WTC11 (cell line): ENCODE measurements around the gene LYPD1. TPM values are rescaled to one million over a fixed set of nuclear protein-coding genes. Genes with fewer than 3 reads are reported as not detected.

Source experiments
- ATAC-seq: fragments of 200-7000 bp; cut with Tn5 transposase; 2 replicates; pipeline ENCODE4 v1.10.0; 2021; ENCODE audit warnings: mild to moderate bottlenecking, moderate library complexity
- CTCF ChIA-PET: fragments of 300-600 bp; sonication (Branson Sonifier 250); formaldehyde crosslinking; loops from one replicate; lab custom pipeline; 2021; ENCODE audit warnings: antibody characterized with exemption; lab: Charles Lee
- POLR2A ChIA-PET: fragments of 350-600 bp; sonication (Branson Sonifier 250); formaldehyde crosslinking; loops from one replicate; lab custom pipeline; 2021; ENCODE audit warnings: antibody characterized with exemption; lab: Charles Lee
- DNase-seq: peaks from one replicate; pipeline ENCODE4 v3.0.0; 2021; ENCODE audit warnings: low spot score
- H3K27ac Mint-ChIP-seq: 2 replicates; pipeline ENCODE4 v1.8.0; 2021; ENCODE audit warnings: mixed read lengths
- H3K27me3 Mint-ChIP-seq: 2 replicates; pipeline ENCODE4 v1.8.0; 2021; ENCODE audit warnings: low read depth, mild to moderate bottlenecking, moderate library complexity, mixed read lengths
- H3K36me3 Mint-ChIP-seq: 2 replicates; pipeline ENCODE4 v1.8.0; 2021; ENCODE audit warnings: mixed read lengths
- H3K4me1 Mint-ChIP-seq: 2 replicates; pipeline ENCODE4 v1.8.0; 2022; ENCODE audit warnings: mixed read lengths
- H3K4me3 Mint-ChIP-seq: 2 replicates; pipeline ENCODE4 v1.8.0; 2021; ENCODE audit warnings: mild to moderate bottlenecking, moderate library complexity, mixed read lengths
- H3K9me3 Mint-ChIP-seq: 2 replicates; pipeline ENCODE4 v1.8.0; 2021; ENCODE audit warnings: mixed read lengths
- ATF1 ChIP-seq: sonication (generic); formaldehyde crosslinking; IDR thresholded peaks from 2 replicates; pipeline ENCODE4 v1.8.1; 2023; ENCODE audit warnings: mild to moderate bottlenecking, moderate library complexity, missing genetic modification reagents
- CTCF ChIP-seq: fragments of 200-600 bp; IDR thresholded peaks from 2 replicates; pipeline ENCODE4 v1.8.0; 2022; ENCODE audit warnings: antibody characterized with exemption
- FOXP1 ChIP-seq: sonication (generic); formaldehyde crosslinking; IDR thresholded peaks from 2 replicates; pipeline ENCODE4 v1.8.0; 2022; ENCODE audit warnings: missing genetic modification reagents, mild to moderate bottlenecking, moderate library complexity, borderline replicate concordance
- GABPB1 ChIP-seq: sonication (generic); formaldehyde crosslinking; IDR thresholded peaks from 2 replicates; pipeline ENCODE4 v1.8.1; 2023; ENCODE audit warnings: mild to moderate bottlenecking, missing genetic modification reagents
- GRHL2 ChIP-seq: fragments of 250-450 bp; sonication (Bioruptor Pico); IDR thresholded peaks from 2 replicates; pipeline ENCODE4 v1.8.0; 2022; ENCODE audit warnings: mild to moderate bottlenecking, moderate library complexity; ENCODE audit not compliant: insufficient replicate concordance, severe bottlenecking
- IRF2 ChIP-seq: sonication (generic); formaldehyde crosslinking; IDR thresholded peaks from 2 replicates; pipeline ENCODE4 v1.8.0; 2022; ENCODE audit warnings: low read depth, missing genetic modification reagents, borderline replicate concordance
- KAT7 ChIP-seq: sonication (generic); formaldehyde crosslinking; IDR thresholded peaks from 2 replicates; pipeline ENCODE4 v1.8.1; 2023; ENCODE audit warnings: missing genetic modification reagents, mild to moderate bottlenecking, borderline replicate concordance
- PRRX2 ChIP-seq: fragments of 250-450 bp; sonication (Bioruptor Pico); IDR thresholded peaks from 2 replicates; pipeline ENCODE4 v1.8.0; 2021; ENCODE audit warnings: mild to moderate bottlenecking
- RELA ChIP-seq: sonication (generic); formaldehyde crosslinking; IDR thresholded peaks from 2 replicates; pipeline ENCODE4 v1.8.1; 2022; ENCODE audit warnings: missing genetic modification reagents, mild to moderate bottlenecking, borderline replicate concordance
- RORB ChIP-seq: fragments of 250-450 bp; sonication (Bioruptor Pico); IDR thresholded peaks from 2 replicates; pipeline ENCODE4 v1.9.0; 2021; ENCODE audit warnings: mild to moderate bottlenecking
- SMAD3 ChIP-seq: sonication (generic); formaldehyde crosslinking; IDR thresholded peaks from 2 replicates; pipeline ENCODE4 v1.8.0; 2022; ENCODE audit warnings: missing genetic modification reagents, mild to moderate bottlenecking, borderline replicate concordance
- SMAD4 ChIP-seq: sonication (generic); formaldehyde crosslinking; IDR thresholded peaks from 2 replicates; pipeline ENCODE4 v1.8.0; 2022; ENCODE audit warnings: mild to moderate bottlenecking, missing genetic modification reagents
- TCF7 ChIP-seq: sonication (generic); formaldehyde crosslinking; IDR thresholded peaks from 2 replicates; pipeline ENCODE4 v1.8.0; 2022; ENCODE audit warnings: mild to moderate bottlenecking, low read depth, missing genetic modification reagents, moderate library complexity
- USF1 ChIP-seq: sonication (generic); formaldehyde crosslinking; IDR thresholded peaks from 2 replicates; pipeline ENCODE4 v1.8.0; 2022; ENCODE audit warnings: mild to moderate bottlenecking, missing genetic modification reagents
- ZNF138 ChIP-seq: sonication (generic); formaldehyde crosslinking; conservative IDR thresholded peaks from 2 replicates; pipeline ENCODE4 v1.8.1; 2022; ENCODE audit warnings: mild to moderate bottlenecking, moderate library complexity, missing genetic modification reagents
- ZNF232 ChIP-seq: sonication (generic); formaldehyde crosslinking; IDR thresholded peaks from 2 replicates; pipeline ENCODE4 v1.8.0; 2022; ENCODE audit warnings: mild to moderate bottlenecking, missing genetic modification reagents
- ZNF263 ChIP-seq: sonication (generic); formaldehyde crosslinking; IDR thresholded peaks from 2 replicates; pipeline ENCODE4 v1.8.1; 2022; ENCODE audit warnings: low read depth, mild to moderate bottlenecking, moderate library complexity, missing genetic modification reagents
- ZNF423 ChIP-seq: fragments of 250-450 bp; sonication (Bioruptor Pico); IDR thresholded peaks from 2 replicates; pipeline ENCODE4 v2.1.2; 2022; ENCODE audit warnings: mild to moderate bottlenecking, moderate library complexity
- ZNF671 ChIP-seq: fragments of 250-450 bp; sonication (Bioruptor Pico); IDR thresholded peaks from 2 replicates; pipeline ENCODE4 v1.8.0; 2021; ENCODE audit warnings: mild to moderate bottlenecking
- total RNA-seq: library from RNA; stranded (reverse); gene quantifications from 3 replicates; pipeline ENCODE4 v1.2.3, GENCODE V29; 2021
- TF ChIP-seq, protein P1 (sequence below): sonication (generic); formaldehyde crosslinking; IDR thresholded peaks from 2 replicates; pipeline ENCODE4 v1.8.1; 2023; ENCODE audit warnings: mild to moderate bottlenecking, missing genetic modification reagents, borderline replicate concordance
- TF ChIP-seq, protein P2 (sequence below): sonication (generic); formaldehyde crosslinking; IDR thresholded peaks from 2 replicates; pipeline ENCODE4 v1.8.1; 2022; ENCODE audit warnings: mild to moderate bottlenecking, moderate library complexity, missing genetic modification reagents
- TF ChIP-seq, protein P3 (sequence below): fragments of 250-450 bp; sonication (Bioruptor Pico); IDR thresholded peaks from 2 replicates; pipeline ENCODE4 v2.1.2; 2022; ENCODE audit warnings: mild to moderate bottlenecking, moderate library complexity
- TF ChIP-seq, protein P4 (sequence below): sonication (generic); formaldehyde crosslinking; IDR thresholded peaks from 2 replicates; pipeline ENCODE4 v1.8.0; 2022; ENCODE audit warnings: mild to moderate bottlenecking, missing genetic modification reagents

LYPD1 gene
- total RNA-seq, 1 experiment from 2014 or later = 2.8 TPM

DNA sequence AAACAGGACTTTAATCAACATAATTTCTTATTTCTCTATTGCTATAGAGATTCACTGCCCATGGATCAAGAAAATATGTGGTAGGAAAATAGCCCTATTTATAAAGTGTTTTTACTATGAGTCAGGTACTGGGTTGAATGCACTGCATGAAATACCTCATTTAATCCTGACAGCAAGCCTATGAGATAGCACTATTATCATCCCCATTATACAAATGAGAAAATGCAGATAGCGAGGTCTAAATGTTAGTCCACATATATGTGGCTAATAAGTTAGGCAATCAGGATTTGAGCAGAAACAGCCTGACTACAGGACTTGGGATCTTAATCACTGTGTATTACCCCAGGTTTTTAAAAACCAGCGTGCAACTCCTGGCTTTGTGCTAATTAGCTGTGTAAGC is 8.5 kb upstream of the LYPD1 start:
- POLR2A ChIA-PET = no interaction called here
- CTCF ChIA-PET = interaction anchor here (1.1 kb wide), 1 partner anchor 233 kb away, joined by 3 read pairs; no protein-coding TSS in a partner anchor
- no peaks in the 10 kb centered on the region for H3K4me1 Mint-ChIP-seq
- H3K4me3 Mint-ChIP-seq = no peak overlapping the region
- peaks cover 66% of the 10 kb centered on the region for H3K27me3 Mint-ChIP-seq
- H3K36me3 Mint-ChIP-seq = no peaks in the 10 kb centered on the region
- no peak overlapping the region for H3K27ac Mint-ChIP-seq
- no peak for ATAC-seq
- no peak for DNase-seq
- no peaks in the 10 kb centered on the region for H3K9me3 Mint-ChIP-seq
- TF ChIP-seq RORB (CRISPR knock-in tag) = no peak

GRCh38 chr2:132677661-132678060 is 7.7 kb upstream of the LYPD1 start:
- H3K36me3 Mint-ChIP-seq = no peaks in the 10 kb centered on the region
- no peaks in the 10 kb centered on the region for H3K4me1 Mint-ChIP-seq
- DNase-seq (no peak), ATAC-seq (no peak)
- no peaks in the 10 kb centered on the region for H3K9me3 Mint-ChIP-seq
- TF ChIP-seq ATF1 (CRISPR knock-in tag) (no peak), RELA (CRISPR knock-in tag) (no peak), ZNF671 (CRISPR knock-in tag) (no peak), GRHL2 (CRISPR knock-in tag) (no peak), GABPB1 (CRISPR knock-in tag) (no peak), USF1 (no peak), FOXP1 (CRISPR knock-in tag) (no peak), KAT7 (no peak), SMAD4 (CRISPR knock-in tag) (no peak)
- TF ChIP-seq, protein P1, sequence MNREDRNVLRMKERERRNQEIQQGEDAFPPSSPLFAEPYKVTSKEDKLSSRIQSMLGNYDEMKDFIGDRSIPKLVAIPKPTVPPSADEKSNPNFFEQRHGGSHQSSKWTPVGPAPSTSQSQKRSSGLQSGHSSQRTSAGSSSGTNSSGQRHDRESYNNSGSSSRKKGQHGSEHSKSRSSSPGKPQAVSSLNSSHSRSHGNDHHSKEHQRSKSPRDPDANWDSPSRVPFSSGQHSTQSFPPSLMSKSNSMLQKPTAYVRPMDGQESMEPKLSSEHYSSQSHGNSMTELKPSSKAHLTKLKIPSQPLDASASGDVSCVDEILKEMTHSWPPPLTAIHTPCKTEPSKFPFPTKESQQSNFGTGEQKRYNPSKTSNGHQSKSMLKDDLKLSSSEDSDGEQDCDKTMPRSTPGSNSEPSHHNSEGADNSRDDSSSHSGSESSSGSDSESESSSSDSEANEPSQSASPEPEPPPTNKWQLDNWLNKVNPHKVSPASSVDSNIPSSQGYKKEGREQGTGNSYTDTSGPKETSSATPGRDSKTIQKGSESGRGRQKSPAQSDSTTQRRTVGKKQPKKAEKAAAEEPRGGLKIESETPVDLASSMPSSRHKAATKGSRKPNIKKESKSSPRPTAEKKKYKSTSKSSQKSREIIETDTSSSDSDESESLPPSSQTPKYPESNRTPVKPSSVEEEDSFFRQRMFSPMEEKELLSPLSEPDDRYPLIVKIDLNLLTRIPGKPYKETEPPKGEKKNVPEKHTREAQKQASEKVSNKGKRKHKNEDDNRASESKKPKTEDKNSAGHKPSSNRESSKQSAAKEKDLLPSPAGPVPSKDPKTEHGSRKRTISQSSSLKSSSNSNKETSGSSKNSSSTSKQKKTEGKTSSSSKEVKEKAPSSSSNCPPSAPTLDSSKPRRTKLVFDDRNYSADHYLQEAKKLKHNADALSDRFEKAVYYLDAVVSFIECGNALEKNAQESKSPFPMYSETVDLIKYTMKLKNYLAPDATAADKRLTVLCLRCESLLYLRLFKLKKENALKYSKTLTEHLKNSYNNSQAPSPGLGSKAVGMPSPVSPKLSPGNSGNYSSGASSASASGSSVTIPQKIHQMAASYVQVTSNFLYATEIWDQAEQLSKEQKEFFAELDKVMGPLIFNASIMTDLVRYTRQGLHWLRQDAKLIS = no peak
- TF ChIP-seq, protein P2, sequence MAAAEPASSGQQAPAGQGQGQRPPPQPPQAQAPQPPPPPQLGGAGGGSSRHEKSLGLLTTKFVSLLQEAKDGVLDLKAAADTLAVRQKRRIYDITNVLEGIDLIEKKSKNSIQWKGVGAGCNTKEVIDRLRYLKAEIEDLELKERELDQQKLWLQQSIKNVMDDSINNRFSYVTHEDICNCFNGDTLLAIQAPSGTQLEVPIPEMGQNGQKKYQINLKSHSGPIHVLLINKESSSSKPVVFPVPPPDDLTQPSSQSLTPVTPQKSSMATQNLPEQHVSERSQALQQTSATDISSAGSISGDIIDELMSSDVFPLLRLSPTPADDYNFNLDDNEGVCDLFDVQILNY (CRISPR knock-in tag) = no peak
- CTCF ChIA-PET = no interaction called here
- no peak overlapping the region for H3K27ac Mint-ChIP-seq
- POLR2A ChIA-PET = no interaction called here
- H3K4me3 Mint-ChIP-seq = no peak overlapping the region
- peaks cover 74% of the 10 kb centered on the region for H3K27me3 Mint-ChIP-seq

DNA sequence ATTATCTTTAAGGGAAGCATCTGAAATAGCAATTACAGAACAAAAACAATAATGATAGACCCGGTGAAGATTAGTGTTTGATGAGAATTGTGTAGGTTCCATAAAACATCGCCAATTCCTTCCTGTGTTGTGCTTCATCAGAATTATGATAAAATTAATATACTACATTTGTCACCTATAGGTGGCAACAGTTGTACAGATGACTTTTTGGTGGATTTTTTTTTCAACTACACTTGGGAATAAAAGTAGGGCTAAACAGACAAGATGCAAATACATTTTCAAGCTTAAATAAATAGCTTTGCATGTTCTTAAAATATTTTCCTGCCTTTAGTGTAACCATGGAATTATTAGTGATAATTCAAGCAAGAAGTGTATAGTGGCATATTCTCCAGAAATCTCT is 7.0 kb upstream of the LYPD1 start:
- H3K36me3 Mint-ChIP-seq = no peaks in the 10 kb centered on the region
- no peaks in the 10 kb centered on the region for H3K4me1 Mint-ChIP-seq
- no peaks in the 10 kb centered on the region for H3K9me3 Mint-ChIP-seq
- TF ChIP-seq KAT7 (no peak), TCF7 (CRISPR knock-in tag) (no peak), ZNF263 (CRISPR knock-in tag) (no peak), ATF1 (CRISPR knock-in tag) (no peak), CTCF (no peak), ZNF232 (CRISPR knock-in tag) (no peak), ZNF423 (CRISPR knock-in tag) (no peak), SMAD3 (no peak), ZNF138 (CRISPR knock-in tag) (no peak), IRF2 (CRISPR knock-in tag) (no peak), PRRX2 (CRISPR knock-in tag) (no peak)
- TF ChIP-seq, protein P3, sequence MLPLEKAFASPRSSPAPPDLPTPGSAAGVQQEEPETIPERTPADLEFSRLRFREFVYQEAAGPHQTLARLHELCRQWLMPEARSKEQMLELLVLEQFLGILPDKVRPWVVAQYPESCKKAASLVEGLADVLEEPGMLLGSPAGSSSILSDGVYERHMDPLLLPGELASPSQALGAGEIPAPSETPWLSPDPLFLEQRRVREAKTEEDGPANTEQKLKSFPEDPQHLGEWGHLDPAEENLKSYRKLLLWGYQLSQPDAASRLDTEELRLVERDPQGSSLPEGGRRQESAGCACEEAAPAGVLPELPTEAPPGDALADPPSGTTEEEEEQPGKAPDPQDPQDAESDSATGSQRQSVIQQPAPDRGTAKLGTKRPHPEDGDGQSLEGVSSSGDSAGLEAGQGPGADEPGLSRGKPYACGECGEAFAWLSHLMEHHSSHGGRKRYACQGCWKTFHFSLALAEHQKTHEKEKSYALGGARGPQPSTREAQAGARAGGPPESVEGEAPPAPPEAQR (CRISPR knock-in tag) = no peak
- TF ChIP-seq, protein P4, sequence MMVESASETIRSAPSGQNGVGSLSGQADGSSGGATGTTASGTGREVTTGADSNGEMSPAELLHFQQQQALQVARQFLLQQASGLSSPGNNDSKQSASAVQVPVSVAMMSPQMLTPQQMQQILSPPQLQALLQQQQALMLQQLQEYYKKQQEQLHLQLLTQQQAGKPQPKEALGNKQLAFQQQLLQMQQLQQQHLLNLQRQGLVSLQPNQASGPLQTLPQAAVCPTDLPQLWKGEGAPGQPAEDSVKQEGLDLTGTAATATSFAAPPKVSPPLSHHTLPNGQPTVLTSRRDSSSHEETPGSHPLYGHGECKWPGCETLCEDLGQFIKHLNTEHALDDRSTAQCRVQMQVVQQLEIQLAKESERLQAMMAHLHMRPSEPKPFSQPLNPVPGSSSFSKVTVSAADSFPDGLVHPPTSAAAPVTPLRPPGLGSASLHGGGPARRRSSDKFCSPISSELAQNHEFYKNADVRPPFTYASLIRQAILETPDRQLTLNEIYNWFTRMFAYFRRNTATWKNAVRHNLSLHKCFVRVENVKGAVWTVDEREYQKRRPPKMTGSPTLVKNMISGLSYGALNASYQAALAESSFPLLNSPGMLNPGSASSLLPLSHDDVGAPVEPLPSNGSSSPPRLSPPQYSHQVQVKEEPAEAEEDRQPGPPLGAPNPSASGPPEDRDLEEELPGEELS (CRISPR knock-in tag) = no peak
- H3K4me3 Mint-ChIP-seq = no peak overlapping the region
- ChIA-PET POLR2A (no interaction called here), CTCF (interaction anchor here (1.3 kb wide), 1 partner anchor 26 kb away, joined by 3 read pairs; no protein-coding TSS in a partner anchor)
- DNase-seq = no peak
- ATAC-seq = no peak
- peaks cover 81% of the 10 kb centered on the region for H3K27me3 Mint-ChIP-seq
- no peak overlapping the region for H3K27ac Mint-ChIP-seq
